Spleen (tissue), 11 donors: ENCODE measurements around the gene RYR3. TPM values are rescaled to one million over a fixed set of nuclear protein-coding genes. Genes with fewer than 3 reads are reported as not detected.

Source experiments
- DNase-seq: peaks from one replicate; pipeline ENCODE4 v3.0.0-alpha.2; 2020
- H3K27ac ChIP-seq, 8 donors: fragments of 200-600 bp; sonication (generic) in 7 of 8; 1 replicate in 4 of 8; 2 replicates in 4 of 8; pipeline versions ENCODE4 v1.5.0 to v1.8.0; 2016 to 2021; ENCODE audit warnings: inconsistent platforms in 4 of 8, mild to moderate bottlenecking in 4 of 8, moderate library complexity in 1 of 8
- H3K27me3 ChIP-seq, 7 donors: fragments of 200-600 bp; sonication (generic) in 6 of 7; replicated peaks in 1 of 7; 1 replicate in 4 of 7; 2 replicates in 3 of 7; pipeline versions ENCODE4 v1.5.0 to v1.8.0; 2016 to 2021; ENCODE audit warnings: inconsistent platforms in 3 of 7, mild to moderate bottlenecking in 1 of 7
- H3K36me3 ChIP-seq, 6 donors: fragments of 200-600 bp; sonication (generic) in 5 of 6; 1 replicate in 4 of 6; 2 replicates in 2 of 6; pipeline versions ENCODE4 v1.5.0 to v1.8.0; 2016 to 2021; ENCODE audit warnings: inconsistent platforms in 2 of 6
- H3K4me1 ChIP-seq, 6 donors: fragments of 200-600 bp; sonication (generic) in 5 of 6; 1 replicate in 3 of 6; 2 replicates in 3 of 6; pipeline versions ENCODE4 v1.5.0 to v1.8.0; 2016 to 2021; ENCODE audit warnings: inconsistent platforms in 3 of 6
- H3K4me3 ChIP-seq, 8 donors: fragments of 200-600 bp; sonication (generic) in 7 of 8; 1 replicate in 4 of 8; 2 replicates in 4 of 8; pipeline versions ENCODE4 v1.5.0 to v1.8.0; 2016 to 2021; ENCODE audit warnings: inconsistent platforms in 4 of 8, mild to moderate bottlenecking in 4 of 8, moderate library complexity in 2 of 8
- H3K9me3 ChIP-seq, 8 donors: fragments of 200-600 bp; sonication (generic) in 7 of 8; 1 replicate in 4 of 8; 2 replicates in 4 of 8; pipeline versions ENCODE4 v1.5.0 to v1.8.0; 2016 to 2021; ENCODE audit warnings: inconsistent platforms in 4 of 8
- POLR2A ChIP-seq, 3 donors: fragments of 450-650 bp; IDR thresholded peaks; one replicate each; pipeline ENCODE4 v1.5.1; 2017; ENCODE audit warnings: antibody characterized with exemption in 3 of 3, mild to moderate bottlenecking in 1 of 3
- POLR2AphosphoS5 ChIP-seq, 3 donors: sonication (generic); formaldehyde crosslinking; IDR thresholded peaks; one replicate each; pipeline ENCODE4 v1.5.1; 2017; ENCODE audit warnings: antibody characterized with exemption in 3 of 3
- WGBS, 5 donors: extraction: QIAGEN DNeasy Blood & Tissue Kit in 3 of 5; methylation state at CpG; one replicate each; pipeline versions ENCODE4 v1.1.5 to v1.1.7; 2013 to 2018; 5-methylcytosine and 5-hydroxymethylcytosine counted together
- intact Hi-C: fragments of 100-400 bp; cut with DNase I; formaldehyde crosslinking; loops from one replicate; pipeline ENCODE4 v1.15.0; 2023; ENCODE audit warnings: low total_unique reads
- polyA plus RNA-seq, 3 donors: library from polyadenylated mRNA; stranded (reverse); fragments of 200-250 nt; gene quantifications; one replicate each; pipeline ENCODE4 v1.2.1, GENCODE V29; 2013
- total RNA-seq, 7 donors: library from RNA; depleted of rRNA in 3 of 7; stranded (reverse); fragments of >200 nt in 3 of 7; fragmentation: NEBNext Ultra II Directional in 4 of 7; extraction: Animal tissue kit (Norgen Biotek cat#: 25700) in 4 of 7; gene quantifications; one replicate each; pipeline versions ENCODE4 v1.1.0 to v1.2.1, GENCODE V29; 2016 to 2021
- TF ChIP-seq, protein P1 (sequence below), 11 experiments: fragments of 200-600 bp in 7 of 11; fragments of 450-650 bp in 4 of 11; sonication (generic) in 4 of 11; IDR thresholded peaks in 8 of 11; conservative IDR thresholded peaks in 3 of 11; 1 replicate in 7 of 11; 2 replicates in 4 of 11; pipeline versions ENCODE4 v1.4.0 to v1.8.0; 2016 to 2021; ENCODE audit warnings: antibody characterized with exemption in 11 of 11, inconsistent platforms in 4 of 11, mild to moderate bottlenecking in 1 of 11
- donor health status: healthy with polysubstance abuse.
- donor health status: DM: no; HTN: no; CAD: no; lungs with moderate emphysema.
- donor health status: DM: no; HTN: no; CAD: no.
- donor health status: Bipolar disorder and iron deficiency.
- donor health status: healthy.
- donor health status: DM: no; HTN: no; CAD: no.
- donor health status: DM: yes; HTN: yes; CAD: no.

RYR3 gene
- total and polyA plus RNA-seq, 10 donors: 0.11 to 5.9 (median 1.3) TPM

DNA sequence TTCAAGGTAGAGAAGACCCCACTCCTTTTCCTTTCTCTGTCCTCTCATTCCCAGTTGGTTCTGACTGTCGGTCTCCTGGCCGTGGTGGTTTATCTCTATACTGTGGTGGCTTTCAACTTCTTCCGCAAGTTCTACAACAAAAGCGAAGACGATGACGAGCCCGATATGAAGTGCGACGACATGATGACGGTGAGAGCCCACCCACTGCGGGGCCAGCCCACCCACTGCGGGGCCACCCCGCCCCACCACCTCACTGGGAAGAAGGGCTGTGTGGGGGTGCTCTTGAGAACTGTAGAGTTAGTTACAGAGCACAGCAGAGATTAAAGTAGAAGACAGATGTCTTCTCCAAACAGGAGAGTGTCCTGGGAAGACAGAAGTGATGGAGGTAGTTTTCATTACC is 547.0 kb downstream of the RYR3 start:
- DNase-seq: no peak
- H3K27ac ChIP-seq: no peak overlapping the region
- H3K4me1 ChIP-seq: no peaks in the 10 kb centered on the region
- H3K36me3 ChIP-seq: peaks cover 0 to 27% (median 4%) of the 10 kb centered on the region in 6 donors
- WGBS, 5 donors: 95 to 99% (median 97%) methylated on average over 13 of the region's 13 CpGs
- H3K27me3 ChIP-seq: no peaks in the 10 kb centered on the region
- no peak for TF ChIP-seq POLR2AphosphoS5 (IDR thresholded peaks at IDR 0.05)
- no peak for TF ChIP-seq POLR2A (IDR thresholded peaks at IDR 0.05)
- TF ChIP-seq, protein P1, sequence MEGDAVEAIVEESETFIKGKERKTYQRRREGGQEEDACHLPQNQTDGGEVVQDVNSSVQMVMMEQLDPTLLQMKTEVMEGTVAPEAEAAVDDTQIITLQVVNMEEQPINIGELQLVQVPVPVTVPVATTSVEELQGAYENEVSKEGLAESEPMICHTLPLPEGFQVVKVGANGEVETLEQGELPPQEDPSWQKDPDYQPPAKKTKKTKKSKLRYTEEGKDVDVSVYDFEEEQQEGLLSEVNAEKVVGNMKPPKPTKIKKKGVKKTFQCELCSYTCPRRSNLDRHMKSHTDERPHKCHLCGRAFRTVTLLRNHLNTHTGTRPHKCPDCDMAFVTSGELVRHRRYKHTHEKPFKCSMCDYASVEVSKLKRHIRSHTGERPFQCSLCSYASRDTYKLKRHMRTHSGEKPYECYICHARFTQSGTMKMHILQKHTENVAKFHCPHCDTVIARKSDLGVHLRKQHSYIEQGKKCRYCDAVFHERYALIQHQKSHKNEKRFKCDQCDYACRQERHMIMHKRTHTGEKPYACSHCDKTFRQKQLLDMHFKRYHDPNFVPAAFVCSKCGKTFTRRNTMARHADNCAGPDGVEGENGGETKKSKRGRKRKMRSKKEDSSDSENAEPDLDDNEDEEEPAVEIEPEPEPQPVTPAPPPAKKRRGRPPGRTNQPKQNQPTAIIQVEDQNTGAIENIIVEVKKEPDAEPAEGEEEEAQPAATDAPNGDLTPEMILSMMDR (IDR thresholded peaks at IDR 0.05 in 8 of 11, conservative IDR thresholded peaks at IDR 0.05 in 3 of 11): no peak
- intact Hi-C loops: no loop called here
- no peaks in the 10 kb centered on the region for H3K9me3 ChIP-seq
- no peak overlapping the region for H3K4me3 ChIP-seq

DNA sequence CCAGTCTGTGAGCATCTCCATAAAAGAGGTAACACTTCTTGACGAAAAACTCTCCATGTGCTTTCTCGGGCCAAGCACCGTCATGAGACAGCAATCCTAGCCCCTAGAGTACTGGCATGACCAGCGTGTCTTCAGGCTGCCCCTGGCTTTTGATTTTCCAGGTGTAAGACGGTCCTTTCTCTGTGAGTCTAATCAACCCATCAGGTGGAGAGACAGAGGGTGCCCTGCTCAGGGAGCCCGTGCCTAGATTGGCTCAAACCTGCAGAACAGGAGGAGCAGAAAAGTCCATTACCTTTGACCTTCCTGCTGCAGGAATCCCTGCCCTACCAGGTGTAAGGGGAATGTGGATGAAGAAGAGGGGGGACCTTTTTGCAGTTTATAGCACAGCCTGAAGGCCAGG is 548.1 kb downstream of the RYR3 start:
- no peak for DNase-seq
- Histone ChIP-seq H3K36me3 (peaks cover 0 to 31% (median 4%) of the 10 kb centered on the region in 6 donors), H3K27ac (no peak overlapping the region), H3K4me1 (no peaks in the 10 kb centered on the region), H3K4me3 (no peak overlapping the region), H3K27me3 (no peaks in the 10 kb centered on the region), H3K9me3 (no peaks in the 10 kb centered on the region)
- intact Hi-C loops: no loop called here
- TF ChIP-seq, protein P1 (IDR thresholded peaks at IDR 0.05 in 8 of 11, conservative IDR thresholded peaks at IDR 0.05 in 3 of 11): no peak
- no peak for TF ChIP-seq POLR2A (IDR thresholded peaks at IDR 0.05)
- no peak for TF ChIP-seq POLR2AphosphoS5 (IDR thresholded peaks at IDR 0.05)
- WGBS, 5 donors: 94 to 99% (median 96%) methylated on average over 6 of the region's 6 CpGs

DNA sequence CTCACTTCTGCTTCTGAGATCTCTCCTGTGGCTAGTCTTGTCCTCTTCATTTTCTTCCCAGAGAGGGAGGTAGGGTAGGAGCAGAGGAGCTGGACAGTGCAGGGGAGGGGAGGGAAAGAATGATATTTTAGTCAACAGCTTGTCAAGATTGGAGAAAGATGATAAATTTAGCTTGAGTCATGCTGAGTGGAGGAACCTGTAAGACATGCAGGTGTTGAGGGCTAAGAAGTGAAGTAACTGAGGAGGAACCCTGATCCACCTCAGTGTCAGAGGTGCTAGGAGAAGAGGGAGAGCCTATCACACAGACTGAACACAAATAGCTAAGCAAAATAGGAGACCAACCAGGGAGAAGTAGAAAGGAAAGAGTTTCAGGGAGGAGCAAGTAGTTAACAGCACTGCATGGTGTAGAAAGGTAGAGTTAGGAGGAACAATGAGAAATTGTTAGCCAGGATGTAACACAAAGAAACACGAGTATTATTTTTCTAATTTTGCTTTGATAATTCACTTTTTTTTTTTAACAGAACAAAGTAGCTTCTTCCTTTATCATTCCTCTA is 549.3 kb downstream of the RYR3 start:
- H3K36me3 ChIP-seq: peaks cover 0 to 41% (median 6%) of the 10 kb centered on the region in 6 donors
- WGBS, 5 donors: 72 to 97% (median 86%) methylated on average over 1 of the region's 1 CpG
- H3K27ac ChIP-seq: no peak overlapping the region
- DNase-seq: no peak
- no peaks in the 10 kb centered on the region for H3K4me1 ChIP-seq
- no peaks in the 10 kb centered on the region for H3K27me3 ChIP-seq
- intact Hi-C loops: no loop called here
- no peak overlapping the region for H3K4me3 ChIP-seq
- no peaks in the 10 kb centered on the region for H3K9me3 ChIP-seq
- TF ChIP-seq POLR2A (IDR thresholded peaks at IDR 0.05): no peak
- TF ChIP-seq POLR2AphosphoS5 (IDR thresholded peaks at IDR 0.05): no peak
- TF ChIP-seq, protein P1 (IDR thresholded peaks at IDR 0.05 in 8 of 11, conservative IDR thresholded peaks at IDR 0.05 in 3 of 11): no peak

DNA sequence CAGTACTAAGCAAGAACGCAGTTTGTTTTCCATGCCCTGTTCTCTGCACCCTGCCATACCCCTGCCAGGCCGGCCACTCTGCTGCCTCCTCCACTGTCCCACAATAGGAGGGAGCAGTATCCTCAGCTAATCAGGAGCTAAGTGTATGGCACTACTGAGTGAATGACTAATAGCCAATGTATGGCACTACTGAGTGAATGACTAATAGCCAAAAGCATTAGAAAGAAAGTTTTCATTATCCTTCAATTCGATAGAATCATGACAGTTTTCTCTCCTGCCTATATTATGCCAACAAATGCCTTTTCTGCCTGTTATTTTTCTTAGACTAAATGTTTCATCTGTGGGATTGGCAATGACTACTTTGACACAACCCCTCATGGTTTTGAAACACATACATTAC is 550.0 kb downstream of the RYR3 start:
- TF ChIP-seq POLR2A (IDR thresholded peaks at IDR 0.05) (no peak), POLR2AphosphoS5 (IDR thresholded peaks at IDR 0.05) (no peak)
- TF ChIP-seq, protein P1 (IDR thresholded peaks at IDR 0.05 in 8 of 11, conservative IDR thresholded peaks at IDR 0.05 in 3 of 11): no peak
- no peaks in the 10 kb centered on the region for H3K9me3 ChIP-seq
- WGBS, 5 donors: 94 to 97% (median 96%) methylated on average over 3 of the region's 3 CpGs
- no peak for DNase-seq
- H3K27ac ChIP-seq: no peak overlapping the region
- no peak overlapping the region for H3K4me3 ChIP-seq
- intact Hi-C loops: no loop called here
- no peaks in the 10 kb centered on the region for H3K27me3 ChIP-seq
- H3K4me1 ChIP-seq: no peaks in the 10 kb centered on the region
- peaks cover 0 to 48% (median 6%) of the 10 kb centered on the region in 6 donors for H3K36me3 ChIP-seq
